PC-3 (cell line): ENCODE measurements around the gene TRIM61.

Experiments used
- EZH2 ChIP-seq: fragments of 300-600 bp; sonication (generic); IDR thresholded peaks from one replicate; pipeline ENCODE4 v1.6.1; 2017; ENCODE audit warnings: antibody characterized with exemption, mild to moderate bottlenecking, low read length; ENCODE audit not compliant: unreplicated experiment
- TF ChIP-seq, protein P1 (sequence below): fragments of 300-600 bp; sonication (generic); conservative IDR thresholded peaks from 2 replicates; pipeline ENCODE4 v1.5.1; 2017; ENCODE audit warnings: antibody characterized with exemption, low read depth, mild to moderate bottlenecking, low read length

- TF ChIP-seq, protein P1, sequence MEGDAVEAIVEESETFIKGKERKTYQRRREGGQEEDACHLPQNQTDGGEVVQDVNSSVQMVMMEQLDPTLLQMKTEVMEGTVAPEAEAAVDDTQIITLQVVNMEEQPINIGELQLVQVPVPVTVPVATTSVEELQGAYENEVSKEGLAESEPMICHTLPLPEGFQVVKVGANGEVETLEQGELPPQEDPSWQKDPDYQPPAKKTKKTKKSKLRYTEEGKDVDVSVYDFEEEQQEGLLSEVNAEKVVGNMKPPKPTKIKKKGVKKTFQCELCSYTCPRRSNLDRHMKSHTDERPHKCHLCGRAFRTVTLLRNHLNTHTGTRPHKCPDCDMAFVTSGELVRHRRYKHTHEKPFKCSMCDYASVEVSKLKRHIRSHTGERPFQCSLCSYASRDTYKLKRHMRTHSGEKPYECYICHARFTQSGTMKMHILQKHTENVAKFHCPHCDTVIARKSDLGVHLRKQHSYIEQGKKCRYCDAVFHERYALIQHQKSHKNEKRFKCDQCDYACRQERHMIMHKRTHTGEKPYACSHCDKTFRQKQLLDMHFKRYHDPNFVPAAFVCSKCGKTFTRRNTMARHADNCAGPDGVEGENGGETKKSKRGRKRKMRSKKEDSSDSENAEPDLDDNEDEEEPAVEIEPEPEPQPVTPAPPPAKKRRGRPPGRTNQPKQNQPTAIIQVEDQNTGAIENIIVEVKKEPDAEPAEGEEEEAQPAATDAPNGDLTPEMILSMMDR: no peak
- no peak for TF ChIP-seq EZH2
Measured at GRCh38 chr4:164997941-164998340, 20.5 kb upstream of the TRIM61 start.
